GM19240 (cell line): ENCODE measurements around the gene SMTN.
"Not testable (repeated sequence)": the region's sequence is repeated elsewhere in the genome, so short reads cannot be mapped to it uniquely, and the experiment has no call there.

Source experiments
- DNase-seq: peaks from one replicate; pipeline ENCODE4 v3.0.0; 2011; ENCODE audit warnings: low spot score; ENCODE audit not compliant: insufficient read length

Gene SMTN

GRCh38 chr22:31073125-31073524, 8.0 kb upstream of the SMTN start:
- not testable (repeated sequence) for DNase-seq

- not testable (repeated sequence) for DNase-seq
Measured at GRCh38 chr22:31073545-31074145, 7.5 kb upstream of the SMTN start.

- DNase-seq = no peak
Measured at GRCh38 chr22:31075961-31076360, 5.2 kb upstream of the SMTN start.

- no peak for DNase-seq
Measured at GRCh38 chr22:31077681-31078080, 3.4 kb upstream of the SMTN start.

DNA sequence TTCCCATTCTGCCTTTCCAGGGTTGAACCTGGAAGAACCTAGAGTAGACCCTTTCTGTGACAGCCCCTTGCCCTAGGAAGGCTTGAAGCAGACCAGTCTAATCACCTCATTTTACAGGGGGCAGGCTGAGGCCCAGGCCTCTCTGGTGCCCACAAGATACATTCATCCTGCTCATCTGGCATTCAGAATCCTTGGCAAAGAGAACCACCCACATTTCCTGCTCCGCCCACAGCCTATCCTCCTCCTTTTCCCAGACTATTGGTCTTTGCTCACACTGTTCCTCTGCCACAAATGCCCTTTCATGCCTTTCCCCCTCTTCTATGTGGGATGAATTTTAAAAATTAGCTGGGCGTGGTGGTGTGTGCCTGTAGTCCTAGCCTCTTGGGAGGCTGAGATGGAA, 2.7 kb upstream of the SMTN start:
- DNase-seq = not testable (repeated sequence)

DNA sequence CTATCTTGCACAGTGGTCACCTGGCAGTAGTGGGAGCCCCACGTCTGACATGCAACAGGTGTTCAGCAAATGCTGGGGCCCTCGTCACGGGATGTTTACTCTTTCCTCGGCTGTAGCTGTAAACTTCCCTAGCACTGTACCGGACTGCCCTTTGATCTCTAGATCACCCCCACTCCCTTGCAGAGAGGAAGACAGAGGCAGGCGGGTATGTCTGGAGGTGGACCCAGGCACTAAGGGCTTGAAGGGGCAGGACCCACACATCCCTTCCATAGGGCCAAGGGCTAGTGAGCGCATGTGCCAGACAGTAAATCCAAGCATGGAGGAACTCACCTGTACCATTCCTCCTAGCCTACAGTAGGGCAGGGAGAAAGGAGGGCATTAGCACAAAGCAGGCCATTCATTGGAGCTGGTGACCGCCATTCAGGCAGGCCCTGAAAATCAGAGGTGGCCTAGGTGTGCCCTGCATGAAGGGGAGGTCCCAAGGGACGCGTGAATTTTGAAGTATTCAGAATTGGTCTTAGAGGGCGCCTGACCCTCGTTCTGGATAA, 1.9 kb upstream of the SMTN start:
- DNase-seq = no peak

GRCh38 chr22:31080164-31080847, 812 bp upstream of the SMTN start:
- DNase-seq = no peak

DNA sequence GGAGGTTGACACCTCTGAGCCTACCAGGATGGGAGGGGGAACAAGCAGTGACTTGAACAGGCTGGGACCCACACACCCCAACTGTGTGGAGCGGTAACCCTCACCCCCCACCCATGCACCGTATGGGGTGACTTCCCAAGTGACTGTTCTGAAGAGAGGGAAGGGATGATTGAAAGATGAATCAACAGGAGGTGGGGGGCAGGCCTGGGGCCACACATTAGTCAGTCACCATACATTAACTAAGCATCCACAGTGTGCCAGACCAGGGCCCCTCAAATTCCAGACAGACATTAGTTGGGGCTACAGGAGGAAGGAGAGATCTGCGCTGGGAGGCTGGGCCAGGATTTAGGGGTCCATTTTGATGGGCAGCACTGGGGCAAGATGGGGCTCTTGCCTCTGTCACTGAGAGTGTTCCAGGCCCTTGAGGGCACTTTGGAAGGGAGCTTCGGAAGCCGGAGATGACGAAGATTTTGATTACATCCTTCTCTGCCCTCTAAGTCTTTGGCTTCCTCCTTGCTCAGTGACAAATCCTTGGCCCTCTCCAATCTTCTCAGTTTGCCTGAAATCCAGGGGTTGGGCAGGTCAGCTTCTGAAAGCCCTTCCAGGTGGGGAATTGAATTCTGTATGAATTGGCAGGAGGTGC, 966 bp downstream of the SMTN start:
- no peak for DNase-seq

- DNase-seq = no peak
Measured at GRCh38 chr22:31082606-31083376, 1.7 kb downstream of the SMTN start.

DNA sequence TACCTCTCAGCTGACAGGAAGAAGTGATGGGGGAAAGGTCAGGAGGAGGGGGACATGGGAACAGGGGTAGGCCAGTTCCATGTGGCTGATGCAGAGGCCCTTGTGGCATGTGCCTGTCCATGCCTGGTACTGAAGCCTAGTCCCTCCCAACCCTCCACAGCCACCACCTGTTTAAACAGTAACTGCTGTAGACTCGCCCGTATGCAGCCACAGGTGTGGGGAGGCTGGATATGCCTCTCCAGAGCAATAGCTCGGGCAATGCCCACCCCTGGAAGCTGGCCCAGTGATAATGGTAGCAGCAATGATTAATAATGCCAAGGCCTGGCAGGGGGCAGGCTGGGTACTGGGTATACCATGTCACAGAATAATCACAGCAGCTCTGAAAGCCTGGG, 2.3 kb downstream of the SMTN start:
- no peak for DNase-seq

GRCh38 chr22:31083923-31084810, 3.0 kb downstream of the SMTN start:
- no peak for DNase-seq

DNA sequence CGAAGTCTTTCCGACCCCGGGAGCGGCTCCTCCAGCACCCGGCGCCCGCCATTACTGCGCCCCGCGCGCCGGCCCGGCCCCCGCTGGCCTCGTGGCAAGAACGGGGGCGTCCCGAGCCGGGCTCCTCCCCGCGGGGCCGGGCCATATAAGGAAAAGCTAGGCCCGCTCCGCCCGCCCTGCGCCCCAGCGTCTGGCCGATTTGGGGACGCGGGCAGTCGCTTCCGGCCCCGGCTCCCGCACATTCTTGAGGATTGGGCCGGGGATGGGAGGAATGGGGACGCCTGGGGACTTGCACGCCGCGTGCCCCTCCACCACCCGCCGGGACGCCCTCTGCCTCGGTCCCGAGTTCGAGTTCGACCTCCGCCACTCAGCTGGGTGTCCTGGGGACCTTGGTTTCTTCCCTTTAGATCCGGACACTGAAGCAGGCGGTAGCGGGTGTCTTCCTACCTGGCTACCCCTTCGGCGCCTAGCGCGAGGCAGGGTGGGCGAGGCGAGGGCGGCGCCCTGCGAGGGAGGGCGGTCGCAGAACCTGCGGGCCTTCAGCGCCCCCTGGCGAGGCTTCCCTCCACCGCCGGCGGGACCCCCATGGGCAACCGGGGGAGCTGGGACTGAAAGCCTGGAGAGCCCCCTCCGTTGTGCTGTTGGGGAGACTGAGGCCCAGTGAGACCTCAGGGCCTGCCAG, 3.8 kb downstream of the SMTN start:
- peak; percentile 90 for DNase-seq

- DNase-seq = no peak
Measured at GRCh38 chr22:31085493-31085824, 4.3 kb downstream of the SMTN start.

GRCh38 chr22:31085928-31086327, 4.8 kb downstream of the SMTN start:
- no peak for DNase-seq

GRCh38 chr22:31086703-31087330, 5.7 kb downstream of the SMTN start:
- no peak for DNase-seq

GRCh38 chr22:31087744-31088215, 6.7 kb downstream of the SMTN start:
- DNase-seq = no peak

DNA sequence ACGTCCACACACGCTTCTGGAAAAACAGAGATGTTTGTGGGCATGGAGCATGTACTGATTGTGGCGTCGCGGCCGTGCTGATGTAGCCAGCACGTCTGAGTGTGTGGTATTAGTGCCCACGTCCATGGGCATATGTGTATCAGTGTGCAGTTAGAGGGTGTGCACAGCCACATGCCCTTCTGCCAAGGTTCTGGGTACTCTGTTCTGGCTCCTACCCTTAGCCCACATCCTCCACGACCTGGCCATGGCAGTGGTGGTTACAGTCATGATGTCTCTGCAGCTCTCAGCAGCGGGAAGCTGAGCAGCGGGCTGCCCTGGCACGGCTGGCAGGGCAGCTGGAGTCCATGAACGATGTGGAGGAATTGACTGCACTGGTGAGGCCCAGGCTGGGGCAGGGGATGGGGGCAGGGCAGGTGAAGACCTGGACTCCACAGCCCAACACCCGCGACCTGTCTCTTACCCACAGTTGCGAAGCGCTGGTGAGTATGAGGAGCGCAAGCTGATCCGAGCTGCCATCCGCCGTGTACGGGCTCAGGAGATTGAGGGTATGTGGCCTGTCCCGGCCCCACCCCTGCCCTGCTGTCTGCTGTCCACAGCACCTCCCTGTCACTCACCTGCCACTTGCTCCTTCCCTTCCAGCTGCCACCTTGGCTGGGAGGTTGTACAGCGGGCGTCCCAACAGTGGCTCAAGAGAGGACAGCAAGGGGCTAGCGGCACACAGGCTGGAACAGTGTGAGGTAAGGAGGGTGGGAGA, 7.3 kb downstream of the SMTN start:
- no peak for DNase-seq

DNA sequence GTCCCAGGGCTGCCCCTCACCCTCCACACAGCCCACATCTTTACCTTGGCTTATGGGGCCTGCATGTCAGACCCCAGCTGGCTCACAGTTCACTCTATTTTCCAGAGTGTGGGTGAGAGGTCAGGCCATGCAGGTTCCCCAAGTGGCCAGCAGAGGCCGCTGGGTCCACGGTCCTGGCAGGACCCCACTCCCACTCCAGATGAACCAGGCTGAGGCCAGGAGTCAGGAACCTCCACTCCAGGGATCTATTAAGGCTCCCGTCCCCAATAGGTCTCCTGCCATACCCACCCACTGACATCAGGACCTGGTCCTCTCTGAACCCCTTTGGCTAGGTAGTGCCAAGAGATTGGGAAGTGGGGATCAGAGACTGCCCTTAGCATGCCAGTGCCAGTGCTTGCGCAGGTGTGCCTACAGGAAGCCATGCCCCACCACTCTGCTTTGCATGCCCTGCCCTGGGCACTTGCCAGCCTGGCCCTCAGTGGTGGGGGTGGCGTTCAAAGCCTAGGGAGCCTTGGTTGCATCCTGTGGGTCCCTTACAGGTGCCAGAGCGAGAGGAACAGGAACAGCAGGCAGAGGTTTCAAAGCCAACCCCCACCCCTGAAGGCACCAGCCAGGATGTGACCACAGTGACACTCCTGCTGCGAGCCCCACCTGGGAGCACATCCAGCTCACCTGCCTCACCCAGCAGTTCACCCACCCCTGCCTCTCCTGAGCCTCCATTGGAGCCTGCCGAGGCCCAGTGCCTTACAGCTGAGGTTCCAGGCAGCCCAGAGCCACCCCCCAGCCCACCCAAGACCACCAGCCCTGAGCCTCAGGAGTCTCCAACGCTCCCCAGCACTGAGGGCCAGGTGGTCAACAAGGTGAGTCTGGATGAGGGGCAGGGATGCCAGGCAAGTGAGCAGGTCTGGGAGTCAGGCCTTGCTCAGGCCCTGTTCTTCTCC, 8.3 kb downstream of the SMTN start:
- DNase-seq = peak; percentile 72
